IMR-90 (cell line): Measurements from ENCODE around the gene TSPAN1.

Source experiments
- CEBPB ChIP-seq: IDR thresholded peaks from 2 replicates; pipeline ENCODE4 v1.6.1; 2012; ENCODE audit warnings: low read depth, low read length, improper control_type of control experiment
- CTCF ChIP-seq: conservative IDR thresholded peaks from 2 replicates; pipeline ENCODE4 v1.5.1; 2012; ENCODE audit warnings: mild to moderate bottlenecking, low read depth, low read length, improper control_type of control experiment
- NFE2L2 ChIP-seq: fragments of 150-350 bp; IDR thresholded peaks from 2 replicates; pipeline ENCODE4 v1.6.1; 2016; ENCODE audit warnings: low read depth, mild to moderate bottlenecking, low read length
- POLR2A ChIP-seq: IDR thresholded peaks from 2 replicates; pipeline ENCODE4 v1.6.1; 2012; ENCODE audit warnings: mild to moderate bottlenecking, low read depth, low read length
- RAD21 ChIP-seq: IDR thresholded peaks from 2 replicates; pipeline ENCODE4 v1.6.1; 2012; ENCODE audit warnings: low read length, improper control_type of control experiment
- RFX5 ChIP-seq: IDR thresholded peaks from 2 replicates; pipeline ENCODE4 v1.8.0; 2012; ENCODE audit warnings: low read depth, mild to moderate bottlenecking, low read length, moderate library complexity
- SMC3 ChIP-seq: fragments of 150-350 bp; IDR thresholded peaks from 2 replicates; pipeline ENCODE4 v1.6.1; 2016; ENCODE audit warnings: low read depth, mild to moderate bottlenecking, antibody characterized with exemption, low read length, moderate library complexity

- TF ChIP-seq POLR2A (no peak), CTCF (no peak), RFX5 (no peak), SMC3 (no peak), RAD21 (no peak), CEBPB (no peak), NFE2L2 (no peak)
Measured at GRCh38 chr1:46204406-46204742, 29.5 kb downstream of the TSPAN1 start.
